Stimulated activated naive B cell treated with anti-CD40 and anti-IgM and Interleukin-4, amounts not matched to agents 10 μg/mL and 1 μg/mL and 100 μg/mL, for 72 hours (primary cell): ENCODE results near the gene COMT.

Source experiments
- ATAC-seq, 2 donors: fragments of 150-1000 bp; cut with Tn5 transposase; replicated peaks; 2 replicates each; pipeline ENCODE4 v1.10.0; 2021; ENCODE audit warnings: moderate library complexity in 1 of 2
- DNase-seq: peaks from one replicate; pipeline ENCODE4 v3.0.0; 2021
- H3K27ac Mint-ChIP-seq: one replicate; pipeline ENCODE4 v1.8.0; 2022; ENCODE audit warnings: mild to moderate bottlenecking, mixed read lengths
- H3K27me3 Mint-ChIP-seq, 2 donors: one replicate each; pipeline ENCODE4 v1.8.0; 2022; ENCODE audit warnings: mixed read lengths in 2 of 2
- H3K36me3 Mint-ChIP-seq, 2 donors: one replicate each; pipeline ENCODE4 v1.8.0; 2022; ENCODE audit warnings: mixed read lengths in 2 of 2, mild to moderate bottlenecking in 1 of 2
- H3K4me1 Mint-ChIP-seq, 2 donors: one replicate each; pipeline ENCODE4 v1.8.0; 2022; ENCODE audit warnings: mixed read lengths in 2 of 2, mild to moderate bottlenecking in 1 of 2
- H3K4me3 Mint-ChIP-seq, 2 donors: one replicate each; pipeline ENCODE4 v1.8.0; 2022; ENCODE audit warnings: mild to moderate bottlenecking in 2 of 2, mixed read lengths in 2 of 2, moderate library complexity in 1 of 2
- H3K9me3 Mint-ChIP-seq, 2 donors: one replicate each; pipeline ENCODE4 v1.8.0; 2022; ENCODE audit warnings: mixed read lengths in 2 of 2, mild to moderate bottlenecking in 1 of 2

Gene COMT

GRCh38 chr22:19962246-19962908 lies 20.8 kb downstream of the COMT start:
- H3K4me1 Mint-ChIP-seq, result peaks cover 6 to 22% of the 10 kb centered on the region in 2 donors
- H3K9me3 Mint-ChIP-seq, result no peaks in the 10 kb centered on the region
- H3K36me3 Mint-ChIP-seq, result peaks cover 30 to 40% of the 10 kb centered on the region in 2 donors
- no peak overlapping the region for H3K27ac Mint-ChIP-seq
- no peaks in the 10 kb centered on the region for H3K27me3 Mint-ChIP-seq
- H3K4me3 Mint-ChIP-seq, result no peak overlapping the region
- DNase-seq (no peak), ATAC-seq (peak; percentile 63 to 70)

DNA sequence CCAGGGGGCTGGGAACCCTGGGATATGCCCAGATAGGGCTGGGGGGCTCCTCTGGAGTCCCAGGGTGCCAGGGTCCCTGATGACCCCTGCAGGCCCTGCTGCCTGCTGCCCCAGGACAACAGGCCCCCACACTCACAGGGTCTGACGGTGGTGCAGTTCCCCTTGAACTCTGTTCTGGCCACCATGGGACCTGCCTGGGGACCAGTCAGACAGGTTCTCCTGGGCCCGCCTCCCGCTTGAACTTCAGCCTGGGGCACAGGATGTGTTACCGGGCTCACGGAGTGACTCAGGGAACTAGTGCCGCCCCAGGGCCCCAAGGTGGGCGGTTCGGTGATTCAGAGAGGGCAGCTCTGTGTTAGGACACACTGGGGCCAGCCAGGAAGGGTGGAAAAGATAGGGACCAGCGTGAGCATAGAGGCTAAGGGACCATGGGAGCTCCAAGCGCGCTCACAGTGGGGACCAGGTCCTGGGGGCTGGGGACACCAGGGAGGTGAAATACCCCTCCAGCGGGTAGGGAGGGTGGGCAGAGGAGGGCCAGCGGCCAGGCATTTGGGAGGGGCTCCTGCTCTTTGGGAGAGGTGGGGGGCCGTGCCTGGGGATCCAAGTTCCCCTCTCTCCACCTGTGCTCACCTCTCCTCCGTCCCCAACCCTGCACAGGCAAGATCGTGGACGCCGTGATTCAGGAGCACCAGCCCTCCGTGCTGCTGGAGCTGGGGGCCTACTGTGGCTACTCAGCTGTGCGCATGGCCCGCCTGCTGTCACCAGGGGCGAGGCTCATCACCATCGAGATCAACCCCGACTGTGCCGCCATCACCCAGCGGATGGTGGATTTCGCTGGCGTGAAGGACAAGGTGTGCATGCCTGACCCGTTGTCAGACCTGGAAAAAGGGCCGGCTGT lies 21.6 kb downstream of the COMT start:
- Mint-ChIP-seq H3K36me3 (peaks cover 30 to 40% of the 10 kb centered on the region in 2 donors), H3K9me3 (no peaks in the 10 kb centered on the region), H3K27me3 (no peaks in the 10 kb centered on the region), H3K27ac (peak overlapping the region; percentile 51), H3K4me3 (no peak overlapping the region), H3K4me1 (peaks cover 6 to 22% of the 10 kb centered on the region in 2 donors)
- no peak for ATAC-seq
- DNase-seq, result no peak

GRCh38 chr22:19963863-19964642 lies 22.5 kb downstream of the COMT start:
- ATAC-seq (no peak), DNase-seq (no peak)
- Mint-ChIP-seq H3K4me3 (no peak overlapping the region), H3K9me3 (no peaks in the 10 kb centered on the region), H3K36me3 (peaks cover 31 to 40% of the 10 kb centered on the region in 2 donors), H3K27ac (no peak overlapping the region), H3K27me3 (no peaks in the 10 kb centered on the region), H3K4me1 (peaks cover 6 to 22% of the 10 kb centered on the region in 2 donors)

DNA sequence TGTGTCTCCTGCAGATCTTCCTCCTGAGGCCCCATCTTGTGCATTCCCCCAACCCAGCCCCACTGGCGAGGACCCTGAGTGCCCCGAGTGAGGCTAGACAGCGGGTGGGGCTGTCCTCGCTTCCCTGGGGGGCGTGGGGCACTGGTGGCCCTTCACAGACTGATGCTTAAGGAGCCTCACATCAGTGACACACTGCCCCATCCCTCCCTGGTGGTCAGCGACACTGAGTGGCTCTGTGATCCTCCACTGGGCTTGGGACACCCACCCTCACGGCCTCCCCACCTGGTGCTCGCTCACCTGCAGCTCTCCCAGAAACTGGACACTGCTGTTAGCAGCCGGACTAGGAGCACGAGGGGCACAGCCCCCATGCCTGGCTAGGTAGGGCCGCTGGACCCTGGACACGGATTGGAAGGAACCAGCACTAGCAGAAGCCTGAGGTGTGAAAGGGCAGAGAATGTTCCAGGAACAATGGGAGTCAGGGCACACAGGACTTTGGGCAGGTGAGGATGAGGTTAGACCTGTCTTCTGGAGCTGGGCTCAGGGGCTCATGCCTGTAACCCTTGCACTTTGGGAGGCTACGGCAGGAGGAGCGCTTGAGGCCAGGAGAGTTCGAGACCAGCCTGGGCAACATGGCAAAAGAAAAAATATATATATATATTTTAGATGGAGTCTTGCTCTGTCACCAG lies 23.3 kb downstream of the COMT start:
- Mint-ChIP-seq H3K36me3 (peaks cover 28 to 40% of the 10 kb centered on the region in 2 donors), H3K27ac (no peak overlapping the region), H3K4me1 (peaks cover 5 to 17% of the 10 kb centered on the region in 2 donors), H3K27me3 (no peaks in the 10 kb centered on the region), H3K9me3 (no peaks in the 10 kb centered on the region), H3K4me3 (no peak overlapping the region)
- ATAC-seq (no peak), DNase-seq (no peak)

- DNase-seq (no peak), ATAC-seq (no peak)
- H3K36me3 Mint-ChIP-seq, result peaks cover 27 to 40% of the 10 kb centered on the region in 2 donors
- no peak overlapping the region for H3K4me3 Mint-ChIP-seq
- H3K27ac Mint-ChIP-seq, result peak overlapping the region; percentile 31
- no peaks in the 10 kb centered on the region for H3K27me3 Mint-ChIP-seq
- peaks cover 7 to 17% of the 10 kb centered on the region in 2 donors for H3K4me1 Mint-ChIP-seq
- no peaks in the 10 kb centered on the region for H3K9me3 Mint-ChIP-seq
These were observed 24.5 kb downstream of the COMT start for GRCh38 chr22:19965771-19966709.

DNA sequence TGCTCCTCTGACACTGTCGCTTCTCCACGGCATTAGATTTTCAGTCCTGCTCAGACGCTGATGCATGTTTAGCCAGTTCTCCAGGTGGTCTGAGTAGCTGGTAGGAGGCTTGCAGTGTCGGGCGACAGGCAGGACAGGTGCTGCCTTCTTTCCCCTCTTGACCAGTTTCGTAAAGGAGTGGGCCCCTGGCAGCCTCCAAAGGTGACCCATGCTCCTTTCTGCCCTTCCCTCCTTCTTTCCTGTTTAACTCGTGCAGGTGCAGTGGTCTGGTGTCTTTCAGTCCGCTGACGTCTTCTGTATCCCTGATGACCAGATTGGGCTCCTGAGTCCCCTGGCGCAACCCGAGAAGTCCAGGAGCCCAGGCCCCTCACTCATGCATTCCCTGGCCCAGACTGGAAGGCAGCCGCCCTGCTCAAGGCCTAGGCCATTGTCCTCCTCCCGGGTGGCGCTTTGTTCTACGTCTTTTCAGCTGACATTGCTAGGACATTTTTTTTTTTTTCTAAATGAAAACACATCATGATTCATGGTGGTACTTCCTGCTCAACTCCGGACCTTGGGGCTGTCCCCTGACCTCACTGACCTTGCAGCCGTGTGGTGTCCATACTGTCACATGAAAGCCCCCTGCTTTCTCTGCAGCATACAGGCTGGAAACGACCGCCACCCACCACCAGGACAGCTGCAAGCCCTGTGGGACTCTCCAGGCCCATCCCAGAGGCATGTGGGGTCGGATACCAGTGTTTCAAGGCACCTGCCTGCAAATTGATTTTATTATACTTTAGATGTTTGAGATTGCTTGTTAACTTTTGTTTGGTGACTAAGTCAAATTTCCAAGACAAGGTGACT lies 25.6 kb downstream of the COMT start:
- Mint-ChIP-seq H3K4me1 (peaks cover 7 to 8% of the 10 kb centered on the region in 2 donors), H3K36me3 (peaks cover 25 to 40% of the 10 kb centered on the region in 2 donors), H3K27ac (no peak overlapping the region), H3K4me3 (no peak overlapping the region), H3K27me3 (no peaks in the 10 kb centered on the region), H3K9me3 (no peaks in the 10 kb centered on the region)
- DNase-seq (no peak), ATAC-seq (no peak)

GRCh38 chr22:19967850-19968449 lies 26.4 kb downstream of the COMT start:
- no peak overlapping the region for H3K27ac Mint-ChIP-seq
- peaks cover 7% of the 10 kb centered on the region in 2 donors for H3K4me1 Mint-ChIP-seq
- no peaks in the 10 kb centered on the region for H3K27me3 Mint-ChIP-seq
- H3K4me3 Mint-ChIP-seq, result no peak overlapping the region
- ATAC-seq (no peak), DNase-seq (no peak)
- peaks cover 25 to 39% of the 10 kb centered on the region in 2 donors for H3K36me3 Mint-ChIP-seq
- no peaks in the 10 kb centered on the region for H3K9me3 Mint-ChIP-seq

DNA sequence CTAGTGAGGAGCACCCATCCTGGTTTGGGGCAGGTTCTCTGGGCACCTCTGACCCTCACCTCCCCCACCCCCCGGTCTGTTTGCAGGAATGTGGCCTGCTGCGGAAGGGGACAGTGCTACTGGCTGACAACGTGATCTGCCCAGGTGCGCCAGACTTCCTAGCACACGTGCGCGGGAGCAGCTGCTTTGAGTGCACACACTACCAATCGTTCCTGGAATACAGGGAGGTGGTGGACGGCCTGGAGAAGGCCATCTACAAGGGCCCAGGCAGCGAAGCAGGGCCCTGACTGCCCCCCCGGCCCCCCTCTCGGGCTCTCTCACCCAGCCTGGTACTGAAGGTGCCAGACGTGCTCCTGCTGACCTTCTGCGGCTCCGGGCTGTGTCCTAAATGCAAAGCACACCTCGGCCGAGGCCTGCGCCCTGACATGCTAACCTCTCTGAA lies 26.9 kb downstream of the COMT start:
- H3K4me3 Mint-ChIP-seq, result no peak overlapping the region
- ATAC-seq (no peak), DNase-seq (no peak)
- peaks cover 23 to 34% of the 10 kb centered on the region in 2 donors for H3K36me3 Mint-ChIP-seq
- peak overlapping the region; percentile 37 for H3K27ac Mint-ChIP-seq
- no peaks in the 10 kb centered on the region for H3K27me3 Mint-ChIP-seq
- no peaks in the 10 kb centered on the region for H3K9me3 Mint-ChIP-seq
- peaks cover 7% of the 10 kb centered on the region in 2 donors for H3K4me1 Mint-ChIP-seq

DNA sequence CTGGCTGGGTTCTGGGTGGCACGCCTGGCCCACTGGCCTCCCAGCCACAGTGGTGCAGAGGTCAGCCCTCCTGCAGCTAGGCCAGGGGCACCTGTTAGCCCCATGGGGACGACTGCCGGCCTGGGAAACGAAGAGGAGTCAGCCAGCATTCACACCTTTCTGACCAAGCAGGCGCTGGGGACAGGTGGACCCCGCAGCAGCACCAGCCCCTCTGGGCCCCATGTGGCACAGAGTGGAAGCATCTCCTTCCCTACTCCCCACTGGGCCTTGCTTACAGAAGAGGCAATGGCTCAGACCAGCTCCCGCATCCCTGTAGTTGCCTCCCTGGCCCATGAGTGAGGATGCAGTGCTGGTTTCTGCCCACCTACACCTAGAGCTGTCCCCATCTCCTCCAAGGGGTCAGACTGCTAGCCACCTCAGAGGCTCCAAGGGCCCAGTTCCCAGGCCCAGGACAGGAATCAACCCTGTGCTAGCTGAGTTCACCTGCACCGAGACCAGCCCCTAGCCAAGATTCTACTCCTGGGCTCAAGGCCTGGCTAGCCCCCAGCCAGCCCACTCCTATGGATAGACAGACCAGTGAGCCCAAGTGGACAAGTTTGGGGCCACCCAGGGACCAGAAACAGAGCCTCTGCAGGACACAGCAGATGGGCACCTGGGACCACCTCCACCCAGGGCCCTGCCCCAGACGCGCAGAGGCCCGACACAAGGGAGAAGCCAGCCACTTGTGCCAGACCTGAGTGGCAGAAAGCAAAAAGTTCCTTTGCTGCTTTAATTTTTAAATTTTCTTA lies 27.8 kb downstream of the COMT start:
- H3K4me1 Mint-ChIP-seq, result peaks cover 7% of the 10 kb centered on the region in 2 donors
- DNase-seq (no peak), ATAC-seq (no peak)
- peaks cover 18 to 28% of the 10 kb centered on the region in 2 donors for H3K36me3 Mint-ChIP-seq
- peaks cover 0 to 8% of the 10 kb centered on the region in 2 donors for H3K27me3 Mint-ChIP-seq
- no peaks in the 10 kb centered on the region for H3K9me3 Mint-ChIP-seq
- peak overlapping the region; percentile 37 for H3K27ac Mint-ChIP-seq
- no peak overlapping the region for H3K4me3 Mint-ChIP-seq

GRCh38 chr22:19970031-19970478 lies 28.5 kb downstream of the COMT start:
- H3K4me3 Mint-ChIP-seq, result no peak overlapping the region
- H3K9me3 Mint-ChIP-seq, result no peaks in the 10 kb centered on the region
- DNase-seq, result no peak
- peaks cover 13 to 21% of the 10 kb centered on the region in 2 donors for H3K36me3 Mint-ChIP-seq
- H3K27ac Mint-ChIP-seq, result no peak overlapping the region
- H3K27me3 Mint-ChIP-seq, result peaks cover 3 to 15% of the 10 kb centered on the region in 2 donors
- peaks cover 8 to 12% of the 10 kb centered on the region in 2 donors for H3K4me1 Mint-ChIP-seq
- no peak for ATAC-seq

GRCh38 chr22:19970479-19971275 lies 29.1 kb downstream of the COMT start:
- Mint-ChIP-seq H3K9me3 (no peaks in the 10 kb centered on the region), H3K4me3 (no peak overlapping the region), H3K27me3 (peaks cover 8 to 20% of the 10 kb centered on the region in 2 donors), H3K36me3 (peaks cover 10 to 17% of the 10 kb centered on the region in 2 donors), H3K27ac (no peak overlapping the region), H3K4me1 (peaks cover 12 to 17% of the 10 kb centered on the region in 2 donors)
- DNase-seq (peak; percentile 52), ATAC-seq (peak; percentile 79 to 82)
